ENCODE results near the gene HDAC4. TPM values are rescaled to one million over a fixed set of nuclear protein-coding genes. Genes with fewer than 3 reads are reported as not detected.

HDAC4 gene
- total RNA-seq, 6 donors from 2014 or later: 16.1 to 108 (median 45.0) TPM

GRCh38 chr2:239406316-239406995 is 5.6 kb upstream of the HDAC4 start:
- Histone ChIP-seq H3K4me1 (peaks cover 0 to 11% (median 3%) of the 10 kb centered on the region in 4 donors), H3K4me3 (no peak overlapping the region), H3K27ac (no peak overlapping the region), H3K9me3 (no peaks in the 10 kb centered on the region), H3K36me3 (no peaks in the 10 kb centered on the region), H3K27me3 (no peaks in the 10 kb centered on the region)
- DNase-seq (no peak), ATAC-seq (ENCODE audit: low FRiP score in 2 of 2) (no peak)
- TF ChIP-seq EP300 (IDR thresholded peaks at IDR 0.05) (no peak), CTCF (IDR thresholded peaks at IDR 0.05) (no peak), POLR2AphosphoS5 (IDR thresholded peaks at IDR 0.05) (no peak), POLR2A (IDR thresholded peaks at IDR 0.05) (no peak)
- WGBS, 2 donors: 94 to 95% methylated on average over 11 of the region's 11 CpGs

GRCh38 chr2:239405071-239405470 is 4.3 kb upstream of the HDAC4 start:
- WGBS, 2 donors: 92 to 96% methylated on average over 6 of the region's 6 CpGs

GRCh38 chr2:239402666-239403065 is 1.8 kb upstream of the HDAC4 start:
- no peak overlapping the region for H3K27ac ChIP-seq
- no peak for TF ChIP-seq EP300 (IDR thresholded peaks at IDR 0.05)
- no peak for TF ChIP-seq POLR2AphosphoS5 (IDR thresholded peaks at IDR 0.05)
- no peak for TF ChIP-seq POLR2A (IDR thresholded peaks at IDR 0.05)
- TF ChIP-seq CTCF (IDR thresholded peaks at IDR 0.05): no peak
- DNase-seq (no peak), ATAC-seq (ENCODE audit: low FRiP score in 2 of 2) (no peak)
- H3K36me3 ChIP-seq: no peaks in the 10 kb centered on the region
- WGBS, 2 donors: 94 to 97% methylated on average over 11 of the region's 11 CpGs
- peak overlapping the region in 1 of 4 donors; percentile 68 for H3K4me3 ChIP-seq
- H3K27me3 ChIP-seq: no peaks in the 10 kb centered on the region
- H3K9me3 ChIP-seq: no peaks in the 10 kb centered on the region
- peaks cover 13 to 25% (median 19%) of the 10 kb centered on the region in 4 donors for H3K4me1 ChIP-seq

More at GRCh38 chr2:239405071-239405470, 4.3 kb upstream of the HDAC4 start:
- H3K9me3 ChIP-seq: no peaks in the 10 kb centered on the region
- ATAC-seq (ENCODE audit: low FRiP score in 2 of 2) (no peak), DNase-seq (no peak)
- no peak overlapping the region for H3K4me3 ChIP-seq
- peaks cover 0 to 11% (median 3%) of the 10 kb centered on the region in 4 donors for H3K4me1 ChIP-seq
- H3K27me3 ChIP-seq: no peaks in the 10 kb centered on the region
- H3K27ac ChIP-seq: no peak overlapping the region
- TF ChIP-seq POLR2A (IDR thresholded peaks at IDR 0.05): no peak
- H3K36me3 ChIP-seq: no peaks in the 10 kb centered on the region

GRCh38 chr2:239401881-239402233 is 1.0 kb upstream of the HDAC4 start:
- Histone ChIP-seq H3K27me3 (no peaks in the 10 kb centered on the region), H3K4me1 (peaks cover 13 to 32% (median 22%) of the 10 kb centered on the region in 4 donors), H3K4me3 (peak overlapping the region; percentile 63 to 75 (median 66)), H3K27ac (peak overlapping the region; percentile 96 to 100 (median 100)), H3K9me3 (no peaks in the 10 kb centered on the region), H3K36me3 (no peaks in the 10 kb centered on the region)
- TF ChIP-seq CTCF (IDR thresholded peaks at IDR 0.05): peak in 4 of 6 experiments; percentile 11 to 50 (median 38)
- TF ChIP-seq POLR2AphosphoS5 (IDR thresholded peaks at IDR 0.05): no peak
- DNase-seq (peak; percentile 44 to 90), ATAC-seq (ENCODE audit: low FRiP score in 2 of 2) (peak in 1 of 2 donors; percentile 30)
- WGBS, 2 donors: 0 to 1% methylated on average over 21 to 25 of the region's 33 CpGs

- H3K27ac ChIP-seq: peak overlapping the region; percentile 96 to 100 (median 100)
- H3K4me3 ChIP-seq: peak overlapping the region; percentile 63 to 75 (median 66)
- TF ChIP-seq EP300 (IDR thresholded peaks at IDR 0.05): peak in 1 of 4 donors; percentile 74
- TF ChIP-seq POLR2AphosphoS5 (IDR thresholded peaks at IDR 0.05): peak; percentile 99
- TF ChIP-seq CTCF (IDR thresholded peaks at IDR 0.05): peak in 2 of 6 experiments; percentile 2 to 62
- TF ChIP-seq POLR2A (IDR thresholded peaks at IDR 0.05): peak; percentile 98 to 100 (median 99)
- peak; percentile 98 to 99 for ATAC-seq (ENCODE audit: low FRiP score in 2 of 2)
- WGBS, 2 donors: 0 to 3% methylated on average over 8 to 42 of the region's 90 CpGs
- no peaks in the 10 kb centered on the region for H3K27me3 ChIP-seq
- DNase-seq: peak; percentile 99 to 100
- H3K4me1 ChIP-seq: peaks cover 13 to 32% (median 23%) of the 10 kb centered on the region in 4 donors
- H3K36me3 ChIP-seq: no peaks in the 10 kb centered on the region
- no peaks in the 10 kb centered on the region for H3K9me3 ChIP-seq
Observed at GRCh38 chr2:239401067-239401880, 454 bp upstream of the HDAC4 start.
